Activated CD4-positive, alpha-beta T cell treated with anti-CD3 and anti-CD28 coated beads, Interleukin-2, amount 50 U/mL, for 1 hour (primary cell): Measurements from ENCODE around the gene VEPH1.

Source experiments
- DNase-seq: peaks from one replicate; pipeline ENCODE4 v3.0.0-alpha.2; 2020

The VEPH1 gene

GRCh38 chr3:157522648-157523047 lies 19.4 kb upstream of the VEPH1 start:
- DNase-seq: no peak

DNA sequence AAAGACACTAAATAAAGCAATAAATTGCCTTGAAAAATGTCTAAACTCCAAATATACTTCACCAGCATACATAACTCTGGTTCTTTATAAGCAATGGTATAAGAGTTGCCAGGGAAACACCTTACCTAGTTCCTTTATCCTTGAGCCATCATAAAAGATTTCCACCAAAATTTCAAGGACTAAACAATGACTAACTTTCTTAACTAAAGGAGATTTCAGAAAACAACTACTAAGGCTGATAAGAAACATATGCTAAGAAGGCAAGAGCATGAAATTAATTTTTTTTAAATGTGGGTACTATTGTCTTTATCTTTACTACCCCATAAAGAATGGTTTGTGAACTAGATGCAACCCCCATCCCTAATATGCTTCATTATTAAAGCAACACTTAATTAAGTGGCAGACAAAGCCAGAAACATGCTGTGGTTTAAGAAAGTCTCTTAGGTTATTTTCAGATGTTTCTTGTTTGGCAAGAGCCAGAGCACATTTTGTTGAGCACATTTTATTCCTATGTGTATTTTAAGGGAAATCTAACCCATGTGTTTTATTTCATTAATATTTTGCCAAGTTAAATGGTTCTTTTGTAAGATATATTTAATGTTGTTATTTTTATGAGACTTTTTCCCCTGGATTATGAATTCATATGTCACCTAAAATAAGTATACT lies 17.4 kb upstream of the VEPH1 start:
- no peak for DNase-seq

GRCh38 chr3:157518881-157519280 lies 15.7 kb upstream of the VEPH1 start:
- DNase-seq: no peak

DNA sequence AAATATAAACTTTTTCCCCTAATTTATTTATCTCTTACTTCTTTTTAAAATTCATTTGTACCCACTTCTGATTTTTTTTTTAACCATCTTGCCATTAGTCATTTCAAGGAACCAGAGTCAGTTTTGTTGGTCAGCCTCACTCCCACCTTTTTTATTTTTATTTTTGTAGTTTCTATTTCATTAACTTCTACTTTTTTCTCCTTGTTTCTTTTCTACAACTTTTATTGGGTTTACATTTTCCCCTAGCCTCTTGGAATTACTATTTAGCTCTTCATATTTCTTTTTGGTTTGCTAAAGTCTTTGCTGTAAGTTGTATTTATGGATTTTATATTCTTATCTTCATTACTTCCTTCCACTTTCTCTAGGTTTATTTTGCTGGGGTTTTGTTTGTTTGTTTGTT lies 13.7 kb upstream of the VEPH1 start:
- DNase-seq: no peak

GRCh38 chr3:157515398-157515797 lies 12.2 kb upstream of the VEPH1 start:
- DNase-seq: no peak

DNA sequence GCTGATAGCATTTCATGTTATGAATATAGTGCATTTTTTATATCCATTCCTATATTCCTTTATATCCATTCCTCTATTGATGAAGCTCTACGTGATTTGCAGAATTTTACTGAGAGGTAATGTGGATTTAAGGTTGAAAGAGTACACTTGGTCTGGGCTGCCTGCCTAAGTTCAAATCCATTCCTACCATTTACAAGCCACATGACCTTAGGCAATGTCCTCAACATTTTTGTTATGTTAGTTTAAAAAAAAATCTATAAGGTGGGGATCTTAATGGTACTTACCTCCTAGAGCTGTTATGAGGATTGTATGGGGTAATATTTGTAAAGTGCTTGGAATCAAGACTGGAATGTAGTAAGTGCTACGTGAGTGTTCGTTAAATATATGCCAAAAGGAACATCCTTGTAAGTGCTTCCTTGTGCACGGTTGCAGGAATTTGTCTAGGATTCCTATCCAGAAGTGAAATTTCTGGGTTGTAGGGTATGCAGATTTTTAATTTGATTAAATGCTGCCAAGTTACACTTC lies 11.2 kb upstream of the VEPH1 start:
- DNase-seq: no peak

- DNase-seq: no peak
Observed at GRCh38 chr3:157513585-157513984, 10.4 kb upstream of the VEPH1 start.

DNA sequence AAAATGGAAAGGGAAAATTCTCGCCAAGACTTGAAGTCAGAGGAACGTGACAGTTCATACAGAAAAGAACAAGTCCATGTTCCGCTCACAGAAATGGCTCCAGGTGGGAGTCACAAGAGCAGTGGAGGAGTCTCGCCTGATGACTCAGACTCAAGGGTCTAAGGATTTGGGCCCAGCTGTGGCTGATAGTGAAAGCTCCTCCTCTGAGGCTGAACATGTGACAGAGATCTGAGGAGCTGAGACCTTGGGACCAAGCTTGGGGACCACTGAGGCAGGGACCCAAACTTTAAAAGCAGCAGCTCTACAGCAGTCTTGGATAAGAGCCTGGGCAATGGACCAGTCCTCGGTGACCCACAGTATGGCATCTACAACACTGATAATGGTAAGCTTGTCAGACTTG lies 9.3 kb upstream of the VEPH1 start:
- DNase-seq: no peak

DNA sequence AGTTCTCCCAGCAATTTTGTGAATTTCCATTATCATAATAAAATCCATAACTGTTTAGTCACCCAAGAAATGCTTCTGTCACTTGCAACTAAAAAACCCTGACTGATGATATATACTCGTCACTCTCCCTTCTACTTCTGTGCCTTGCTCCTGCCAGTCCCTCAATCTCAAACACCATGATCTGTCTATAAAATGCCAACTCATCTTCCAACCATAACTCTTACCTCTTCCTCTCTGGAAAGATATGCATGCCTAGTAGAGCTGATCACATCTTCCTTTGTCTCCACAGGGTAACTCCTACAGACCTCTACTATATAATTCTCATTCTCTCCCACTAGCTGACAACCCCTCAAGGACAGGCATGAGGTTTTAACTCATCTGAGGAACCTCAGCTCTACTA lies 5.2 kb upstream of the VEPH1 start:
- DNase-seq: no peak

DNA sequence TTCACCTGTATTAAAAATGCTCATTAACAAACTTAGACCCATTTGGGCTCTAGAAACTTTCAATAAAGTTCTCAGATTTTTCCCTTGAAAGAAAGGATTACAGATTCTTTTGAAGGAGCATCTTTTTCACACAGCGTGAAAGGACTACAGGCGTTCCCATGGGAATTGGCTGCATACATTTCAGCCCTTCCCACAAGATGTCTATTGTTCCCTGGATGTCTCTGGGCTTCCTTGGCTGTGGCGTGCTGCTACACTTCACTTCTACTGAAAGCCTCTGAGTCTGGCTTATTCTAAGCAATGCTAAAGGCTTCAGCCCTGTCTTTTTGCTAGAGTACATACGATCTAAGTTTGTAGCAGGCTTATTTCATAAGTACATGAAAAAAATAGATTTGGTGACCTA lies 1.4 kb downstream of the VEPH1 start:
- DNase-seq: no peak

- no peak for DNase-seq
Observed at GRCh38 chr3:157500232-157500631, 3.0 kb downstream of the VEPH1 start.

GRCh38 chr3:157499342-157499963 lies 3.8 kb downstream of the VEPH1 start:
- DNase-seq: no peak

GRCh38 chr3:157498371-157498770 lies 4.8 kb downstream of the VEPH1 start:
- DNase-seq: no peak

DNA sequence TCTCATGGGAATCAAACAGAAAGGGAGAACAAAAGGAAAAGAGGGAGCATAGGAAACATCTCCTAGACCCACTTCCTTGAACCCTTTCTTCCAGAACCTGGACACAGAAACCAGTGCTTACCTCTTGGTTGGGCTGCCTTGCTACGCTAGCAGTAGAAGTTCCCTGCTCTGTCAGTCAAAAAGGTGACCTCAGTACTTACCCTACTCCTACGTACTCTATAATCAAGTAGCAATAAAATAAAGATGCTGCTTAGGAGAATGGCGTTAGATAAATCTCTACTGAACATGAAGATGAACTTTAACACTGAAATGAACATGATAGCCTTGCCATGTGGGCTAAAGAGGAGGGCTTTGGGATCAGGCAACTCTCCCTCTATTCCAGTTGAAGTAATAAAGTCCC lies 7.4 kb downstream of the VEPH1 start:
- no peak for DNase-seq

GRCh38 chr3:157494581-157495281 lies 8.5 kb downstream of the VEPH1 start:
- no peak for DNase-seq

DNA sequence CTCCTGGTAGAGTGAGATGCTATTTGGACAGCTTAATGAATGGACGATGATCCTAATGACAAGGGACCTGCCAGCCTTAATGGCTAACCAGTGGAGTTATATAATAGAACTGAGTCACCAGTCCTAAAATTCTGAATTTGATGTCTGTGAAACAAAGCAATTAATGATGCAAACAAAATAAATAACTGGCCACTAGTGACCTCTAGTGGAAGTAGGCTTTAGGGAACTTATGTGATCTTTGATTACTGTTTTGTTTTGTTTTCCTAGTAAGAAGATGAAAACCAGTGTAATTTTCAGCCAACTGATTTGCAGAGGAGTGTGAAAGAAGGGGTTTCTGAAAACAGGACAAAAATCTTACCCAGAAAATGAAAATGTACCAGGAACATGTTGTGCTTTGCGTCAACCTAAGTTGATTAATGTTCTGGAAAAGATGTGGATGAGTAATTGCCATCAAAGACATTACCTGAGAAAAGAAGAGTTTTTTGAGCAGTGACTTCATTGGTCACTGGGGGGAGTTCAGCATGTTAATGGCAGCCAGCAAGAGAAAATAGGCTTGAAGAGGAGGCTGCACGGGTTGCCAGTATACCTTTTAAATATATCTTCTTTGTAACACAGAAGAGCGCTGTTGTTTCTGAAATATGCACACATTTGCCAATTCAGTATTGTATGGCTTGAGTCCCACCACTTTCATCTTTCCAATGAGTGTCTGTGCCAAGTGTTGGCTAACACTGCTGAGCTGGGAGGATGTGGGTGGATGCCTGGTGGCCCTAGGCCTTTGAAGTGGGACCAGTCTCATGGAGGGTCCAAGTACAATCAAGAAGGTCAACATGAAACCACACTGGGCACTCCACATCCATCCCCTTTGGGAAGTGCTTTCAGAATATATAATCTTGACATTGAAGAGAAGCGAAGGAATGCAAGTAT lies 9.3 kb downstream of the VEPH1 start:
- no peak for DNase-seq

DNA sequence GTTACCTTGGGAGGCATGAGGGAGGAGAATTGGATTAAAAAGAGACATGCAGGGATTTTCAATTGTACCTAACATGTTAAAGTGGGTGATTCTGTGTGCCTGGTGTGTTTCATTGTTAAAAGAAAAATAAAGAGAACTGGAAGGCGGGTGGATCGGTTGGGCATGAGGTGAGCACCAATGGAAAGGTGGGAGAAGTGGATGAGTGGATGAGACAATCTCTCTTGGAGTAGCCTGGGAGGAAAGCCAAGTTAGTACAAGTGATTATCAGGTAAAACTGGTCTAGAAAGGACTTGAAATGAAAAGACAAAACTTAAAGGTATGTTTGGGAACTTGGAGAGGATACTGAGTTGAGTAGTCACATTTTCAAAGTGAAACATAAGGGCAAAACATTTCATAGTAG lies 12.1 kb downstream of the VEPH1 start:
- DNase-seq: no peak

DNA sequence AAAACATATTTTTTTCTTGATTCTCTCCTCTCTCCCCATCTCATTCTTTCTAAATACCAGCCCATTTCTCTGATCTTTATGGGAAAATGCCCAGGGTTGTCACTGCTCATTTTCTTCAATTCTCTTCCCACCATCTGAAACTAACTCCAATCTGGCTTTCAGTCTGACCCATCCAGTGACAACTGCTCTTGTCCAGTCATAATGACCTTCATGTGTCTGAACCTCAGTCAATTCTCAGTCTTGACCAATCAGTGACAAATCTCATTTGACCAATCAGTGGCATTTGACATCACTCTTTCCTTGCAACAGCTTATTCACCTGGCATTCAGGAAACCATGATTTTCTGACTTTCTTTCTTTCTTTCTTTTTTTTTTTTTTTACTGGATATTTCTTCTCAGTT lies 15.1 kb downstream of the VEPH1 start:
- DNase-seq: no peak

- no peak for DNase-seq
Observed at GRCh38 chr3:157487339-157487738, 15.9 kb downstream of the VEPH1 start.

DNA sequence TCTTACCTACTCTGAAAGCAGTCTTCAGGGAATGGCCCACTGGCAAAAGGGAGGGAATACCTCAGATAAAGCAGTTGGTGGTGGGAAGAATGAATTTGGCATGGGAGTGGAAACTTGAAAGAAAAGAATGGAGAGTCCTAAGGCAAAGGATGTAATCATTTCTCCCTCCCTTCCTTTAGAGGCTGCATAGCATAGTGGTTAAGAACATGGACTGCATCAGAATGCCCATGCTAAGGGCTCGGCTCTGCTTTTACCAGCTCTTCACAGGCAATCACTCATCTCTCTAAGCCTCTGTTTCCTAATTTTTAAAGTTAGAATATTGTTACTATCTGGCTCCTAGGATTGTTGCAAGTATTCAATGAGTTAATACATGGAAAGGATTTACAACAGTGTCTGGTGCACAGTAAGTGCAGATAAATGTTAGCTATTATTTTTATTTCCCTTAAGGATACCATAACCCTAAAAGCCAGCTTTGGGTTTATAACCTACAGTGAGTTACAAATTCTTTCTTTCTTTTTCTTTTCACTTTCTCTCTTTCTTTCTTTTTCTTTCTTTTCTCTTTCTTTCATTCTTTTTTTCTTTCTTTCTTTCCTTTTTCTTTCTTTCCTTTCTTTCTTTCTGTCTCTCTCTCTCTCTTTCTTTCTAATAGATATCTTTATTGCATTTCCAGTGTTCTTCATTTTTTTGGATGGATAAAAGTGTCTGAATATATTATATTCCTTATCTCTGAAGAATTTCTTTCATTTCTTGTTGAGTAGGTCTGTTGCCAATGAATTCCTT lies 23.6 kb downstream of the VEPH1 start:
- no peak for DNase-seq

DNA sequence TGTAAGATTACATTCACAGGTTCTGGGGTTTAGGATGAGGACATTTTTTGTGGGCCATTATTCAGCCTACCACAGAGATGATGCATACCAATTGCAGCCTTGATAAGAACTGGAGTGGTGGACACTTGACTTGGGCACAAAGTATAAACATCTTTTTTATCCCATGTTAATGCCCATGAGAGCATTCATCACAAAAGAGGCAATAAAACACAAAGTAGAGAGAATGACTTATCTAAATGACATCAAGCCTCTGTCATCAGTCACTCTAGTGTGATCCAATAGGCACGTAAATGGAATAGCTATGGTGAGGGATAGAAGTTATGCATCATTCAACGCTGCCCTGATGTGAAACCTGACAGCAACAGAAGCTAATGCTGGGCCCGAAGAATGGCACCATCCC lies 25.8 kb downstream of the VEPH1 start:
- DNase-seq: no peak

DNA sequence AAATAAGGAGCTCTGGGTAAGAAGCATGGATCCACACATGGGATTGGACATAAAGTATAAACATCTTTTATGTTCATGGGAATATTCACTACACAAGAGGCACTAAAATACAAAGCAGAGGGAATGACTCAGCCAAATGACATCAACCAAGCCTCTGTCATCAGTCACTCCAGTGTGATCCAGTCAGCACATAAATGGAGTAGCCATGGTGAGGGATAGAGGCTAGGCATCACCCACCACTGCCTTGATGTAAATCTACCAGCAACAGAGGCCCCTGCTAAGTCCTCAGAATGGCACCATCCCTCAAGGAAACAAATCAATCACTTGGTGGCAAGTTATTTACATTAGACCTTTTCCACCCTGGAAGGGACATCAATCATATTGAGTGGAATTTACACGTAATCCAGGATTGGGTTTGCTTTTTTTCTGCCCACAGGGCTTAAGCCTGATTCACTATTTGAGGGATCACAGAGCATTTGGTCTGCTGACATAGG lies 27.2 kb downstream of the VEPH1 start:
- no peak for DNase-seq
